ENCODE data around the gene EXD3.

DNA sequence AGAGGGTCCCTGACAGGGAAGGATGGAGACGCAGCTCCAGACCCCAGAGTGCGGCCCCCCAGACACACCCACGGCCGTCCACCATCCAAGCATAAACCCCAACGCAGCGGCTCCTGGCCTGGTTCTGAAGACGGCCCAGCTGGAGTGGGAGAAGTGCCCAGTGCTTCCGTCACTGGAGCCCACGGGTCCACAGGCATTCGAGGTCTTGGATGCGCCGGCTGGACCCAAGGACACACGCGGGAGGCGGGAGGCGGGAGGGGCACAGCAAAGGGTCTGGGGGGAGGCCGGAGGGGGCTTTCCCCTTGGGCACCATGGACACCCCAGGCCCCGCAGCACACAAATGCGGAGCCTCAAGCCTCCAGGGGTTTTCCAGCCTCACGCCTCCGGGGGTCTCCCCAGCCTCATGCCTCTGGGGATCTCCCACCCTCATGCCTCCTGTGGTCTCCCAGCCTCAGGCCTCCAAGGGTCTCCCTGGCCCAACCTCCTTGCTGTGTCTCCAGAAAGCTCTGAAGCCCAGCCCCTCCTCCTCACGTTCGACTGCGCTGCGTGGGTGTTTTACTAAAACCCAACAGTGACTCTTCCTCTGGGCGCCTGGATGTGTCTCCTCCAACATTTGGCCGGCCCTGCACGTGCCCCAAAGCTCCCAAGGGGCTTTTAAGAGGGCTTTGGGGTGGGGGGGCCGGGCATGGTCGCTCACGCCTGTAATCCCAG lies 15.2 kb downstream of the EXD3 start:
- TF ChIP-seq, protein P1, sequence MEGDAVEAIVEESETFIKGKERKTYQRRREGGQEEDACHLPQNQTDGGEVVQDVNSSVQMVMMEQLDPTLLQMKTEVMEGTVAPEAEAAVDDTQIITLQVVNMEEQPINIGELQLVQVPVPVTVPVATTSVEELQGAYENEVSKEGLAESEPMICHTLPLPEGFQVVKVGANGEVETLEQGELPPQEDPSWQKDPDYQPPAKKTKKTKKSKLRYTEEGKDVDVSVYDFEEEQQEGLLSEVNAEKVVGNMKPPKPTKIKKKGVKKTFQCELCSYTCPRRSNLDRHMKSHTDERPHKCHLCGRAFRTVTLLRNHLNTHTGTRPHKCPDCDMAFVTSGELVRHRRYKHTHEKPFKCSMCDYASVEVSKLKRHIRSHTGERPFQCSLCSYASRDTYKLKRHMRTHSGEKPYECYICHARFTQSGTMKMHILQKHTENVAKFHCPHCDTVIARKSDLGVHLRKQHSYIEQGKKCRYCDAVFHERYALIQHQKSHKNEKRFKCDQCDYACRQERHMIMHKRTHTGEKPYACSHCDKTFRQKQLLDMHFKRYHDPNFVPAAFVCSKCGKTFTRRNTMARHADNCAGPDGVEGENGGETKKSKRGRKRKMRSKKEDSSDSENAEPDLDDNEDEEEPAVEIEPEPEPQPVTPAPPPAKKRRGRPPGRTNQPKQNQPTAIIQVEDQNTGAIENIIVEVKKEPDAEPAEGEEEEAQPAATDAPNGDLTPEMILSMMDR (IDR thresholded peaks at IDR 0.05; ENCODE audit: insufficient read depth, low read length) = no peak
- TF ChIP-seq, protein P2, sequence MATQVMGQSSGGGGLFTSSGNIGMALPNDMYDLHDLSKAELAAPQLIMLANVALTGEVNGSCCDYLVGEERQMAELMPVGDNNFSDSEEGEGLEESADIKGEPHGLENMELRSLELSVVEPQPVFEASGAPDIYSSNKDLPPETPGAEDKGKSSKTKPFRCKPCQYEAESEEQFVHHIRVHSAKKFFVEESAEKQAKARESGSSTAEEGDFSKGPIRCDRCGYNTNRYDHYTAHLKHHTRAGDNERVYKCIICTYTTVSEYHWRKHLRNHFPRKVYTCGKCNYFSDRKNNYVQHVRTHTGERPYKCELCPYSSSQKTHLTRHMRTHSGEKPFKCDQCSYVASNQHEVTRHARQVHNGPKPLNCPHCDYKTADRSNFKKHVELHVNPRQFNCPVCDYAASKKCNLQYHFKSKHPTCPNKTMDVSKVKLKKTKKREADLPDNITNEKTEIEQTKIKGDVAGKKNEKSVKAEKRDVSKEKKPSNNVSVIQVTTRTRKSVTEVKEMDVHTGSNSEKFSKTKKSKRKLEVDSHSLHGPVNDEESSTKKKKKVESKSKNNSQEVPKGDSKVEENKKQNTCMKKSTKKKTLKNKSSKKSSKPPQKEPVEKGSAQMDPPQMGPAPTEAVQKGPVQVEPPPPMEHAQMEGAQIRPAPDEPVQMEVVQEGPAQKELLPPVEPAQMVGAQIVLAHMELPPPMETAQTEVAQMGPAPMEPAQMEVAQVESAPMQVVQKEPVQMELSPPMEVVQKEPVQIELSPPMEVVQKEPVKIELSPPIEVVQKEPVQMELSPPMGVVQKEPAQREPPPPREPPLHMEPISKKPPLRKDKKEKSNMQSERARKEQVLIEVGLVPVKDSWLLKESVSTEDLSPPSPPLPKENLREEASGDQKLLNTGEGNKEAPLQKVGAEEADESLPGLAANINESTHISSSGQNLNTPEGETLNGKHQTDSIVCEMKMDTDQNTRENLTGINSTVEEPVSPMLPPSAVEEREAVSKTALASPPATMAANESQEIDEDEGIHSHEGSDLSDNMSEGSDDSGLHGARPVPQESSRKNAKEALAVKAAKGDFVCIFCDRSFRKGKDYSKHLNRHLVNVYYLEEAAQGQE (IDR thresholded peaks at IDR 0.05; ENCODE audit: insufficient replicate concordance, low read depth) = no peak

Measured in HL-60 (cell line).